Fibroblast of upper back skin (primary cell): Measurements from ENCODE around the gene FIGN.

ENCODE experiments used
- DNase-seq: peaks from one replicate; pipeline ENCODE4 v3.0.0-alpha.2; 2013

FIGN gene

GRCh38 chr2:163735685-163736432 lies at the start of gene FIGN:
TSS of gene FIGN (minus strand) at chr2:163736008. CDS start at chr2:163734927, 1,081 bp downstream.
- DNase-seq: peak; percentile 85

GRCh38 chr2:163785162-163785561 lies 49.4 kb upstream of the FIGN start:
- DNase-seq: no peak

- no peak for DNase-seq
Measured at GRCh38 chr2:163779970-163780597, 44.3 kb upstream of the FIGN start.

GRCh38 chr2:163778045-163778781 lies 42.4 kb upstream of the FIGN start:
- peak; percentile 97 for DNase-seq

GRCh38 chr2:163775304-163775703 lies 39.5 kb upstream of the FIGN start:
- DNase-seq: peak; percentile 8

- DNase-seq: peak; percentile 87
Measured at GRCh38 chr2:163774862-163775261, 39.1 kb upstream of the FIGN start.

GRCh38 chr2:163773276-163773675 lies 37.5 kb upstream of the FIGN start:
- DNase-seq: no peak

- peak; percentile 4 for DNase-seq
Measured at GRCh38 chr2:163771596-163771995, 35.8 kb upstream of the FIGN start.

- DNase-seq: no peak
Measured at GRCh38 chr2:163768881-163769695, 33.3 kb upstream of the FIGN start.

- no peak for DNase-seq
Measured at GRCh38 chr2:163767097-163767496, 31.3 kb upstream of the FIGN start.

GRCh38 chr2:163764566-163764965 lies 28.8 kb upstream of the FIGN start:
- no peak for DNase-seq

GRCh38 chr2:163759013-163759412 lies 23.2 kb upstream of the FIGN start:
- DNase-seq: no peak

GRCh38 chr2:163757814-163758213 lies 22.0 kb upstream of the FIGN start:
- no peak for DNase-seq

GRCh38 chr2:163756588-163756987 lies 20.8 kb upstream of the FIGN start:
- no peak for DNase-seq

- DNase-seq: no peak
Measured at GRCh38 chr2:163755366-163755765, 19.6 kb upstream of the FIGN start.

- DNase-seq: no peak
Measured at GRCh38 chr2:163753726-163754125, 17.9 kb upstream of the FIGN start.

GRCh38 chr2:163752267-163752666 lies 16.5 kb upstream of the FIGN start:
- peak; percentile 38 for DNase-seq

GRCh38 chr2:163751696-163752095 lies 15.9 kb upstream of the FIGN start:
- DNase-seq: no peak

- DNase-seq: no peak
Measured at GRCh38 chr2:163748420-163748819, 12.6 kb upstream of the FIGN start.

- DNase-seq: no peak
Measured at GRCh38 chr2:163741435-163741834, 5.6 kb upstream of the FIGN start.

- DNase-seq: no peak
Measured at GRCh38 chr2:163737563-163737962, 1.8 kb upstream of the FIGN start.

- DNase-seq: no peak
Measured at GRCh38 chr2:163737190-163737439, 1.3 kb upstream of the FIGN start.
